T-helper 1 cell treated with Interleukin-12 subunit alpha and Interleukin-12 subunit beta and Interleukin-4 antibody, amounts not matched to agents 30 ng/mL and 1 ng/mL, for 36 hours (primary cell): ENCODE results near the gene CRLF2. TPM values are rescaled to one million over a fixed set of nuclear protein-coding genes. Genes with fewer than 3 reads are reported as not detected.

Experiments used
- total RNA-seq: library from RNA; stranded (reverse); gene quantifications from 2 replicates; pipeline ENCODE4 v1.2.3, GENCODE V29; 2022

The CRLF2 gene
- total RNA-seq, 1 donor from 2014 or later: 9.8 TPM

Other genes starting within 250 kb of the CRLF2 start
- gene CSF2RA, start 56.2 kb upstream of the CRLF2 start, total RNA-seq: 1.5 and 1.8 TPM in 2 replicates
- 17.4 and 18.9 TPM in 2 replicates for gene IL3RA, start 124.1 kb upstream of the CRLF2 start, total RNA-seq
- gene SLC25A6, start 179.5 kb upstream of the CRLF2 start, total RNA-seq: 211 and 220 TPM in 2 replicates
- gene ASMTL, start 240.3 kb upstream of the CRLF2 start, total RNA-seq: 56.6 and 58.7 TPM in 2 replicates